C1 segment of cervical spinal cord (tissue), 14 donors: ENCODE data around the gene TNFRSF14.

Source experiments
- DNase-seq, 14 donors: peaks; one replicate each; lab custom pipeline; 2025; lab: John Stamatoyannopoulos, UW

Gene TNFRSF14

DNA sequence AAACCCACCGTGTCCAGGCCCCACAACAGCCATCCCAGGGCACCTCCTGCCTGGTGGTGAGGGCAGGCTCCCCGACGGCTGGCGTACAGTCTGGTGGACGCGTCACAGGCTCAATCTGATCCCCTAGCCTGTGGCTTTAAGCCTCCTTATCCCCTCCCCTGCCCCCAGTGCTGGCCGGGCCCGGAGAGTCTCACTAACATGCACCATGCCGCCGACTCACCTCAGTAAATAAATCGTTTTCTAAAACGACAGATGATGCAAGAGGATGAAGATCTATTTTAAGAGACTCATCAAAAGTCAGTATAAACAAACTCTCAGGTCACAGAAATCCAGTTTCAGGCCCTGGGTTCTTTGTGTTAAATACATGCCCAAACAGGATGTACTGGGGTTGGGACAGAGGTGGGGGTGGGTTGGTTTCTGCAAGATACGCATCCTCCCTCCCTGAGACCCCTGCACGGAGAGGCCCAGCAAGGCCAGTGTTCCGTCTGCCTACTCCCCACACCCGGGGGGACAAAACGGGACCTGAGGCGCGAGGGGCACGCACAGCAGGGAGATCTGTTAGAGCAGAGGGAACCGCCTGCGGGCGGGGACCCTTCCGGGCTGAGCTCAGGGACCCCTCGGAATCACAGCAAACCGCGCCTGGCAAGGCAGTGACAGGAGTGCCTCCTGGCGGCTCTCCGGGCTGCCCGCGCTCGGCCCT lies 32.8 kb upstream of the TNFRSF14 start:
- DNase-seq: no peak

DNA sequence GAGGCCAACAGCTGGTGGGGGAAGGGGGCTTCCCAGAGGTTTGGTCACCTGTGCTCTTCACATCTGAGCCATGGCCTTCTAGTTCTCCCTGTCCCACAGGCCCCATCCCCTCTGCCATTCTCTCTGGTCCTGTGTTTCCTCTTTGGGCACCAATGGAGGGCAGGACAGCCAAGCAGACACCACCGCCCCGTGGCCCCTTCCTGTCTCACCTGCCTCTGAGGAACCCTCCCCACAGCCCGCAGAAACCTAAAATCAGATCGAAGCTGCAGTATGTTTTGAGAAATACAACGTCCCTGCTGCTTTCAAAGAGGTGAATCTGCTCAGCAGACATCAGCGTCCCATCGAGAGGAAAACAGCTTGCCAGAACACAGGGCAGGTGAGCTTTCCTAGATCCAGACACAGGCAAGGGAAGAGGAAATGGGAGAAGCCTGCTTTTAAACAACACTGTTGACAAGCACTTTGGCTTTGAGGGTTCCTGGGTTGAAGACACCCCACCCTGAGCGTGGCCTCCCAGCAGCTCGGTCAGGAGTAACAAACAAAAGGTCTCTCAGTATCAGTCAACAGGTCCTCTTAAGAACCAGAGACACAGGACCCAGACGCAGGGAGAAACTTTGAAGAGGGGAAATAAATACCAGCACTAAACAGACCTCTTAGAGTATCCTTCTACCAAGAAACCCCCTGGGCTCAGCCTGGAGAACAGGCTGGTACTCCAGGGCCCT lies 32.1 kb upstream of the TNFRSF14 start:
- no peak for DNase-seq

DNA sequence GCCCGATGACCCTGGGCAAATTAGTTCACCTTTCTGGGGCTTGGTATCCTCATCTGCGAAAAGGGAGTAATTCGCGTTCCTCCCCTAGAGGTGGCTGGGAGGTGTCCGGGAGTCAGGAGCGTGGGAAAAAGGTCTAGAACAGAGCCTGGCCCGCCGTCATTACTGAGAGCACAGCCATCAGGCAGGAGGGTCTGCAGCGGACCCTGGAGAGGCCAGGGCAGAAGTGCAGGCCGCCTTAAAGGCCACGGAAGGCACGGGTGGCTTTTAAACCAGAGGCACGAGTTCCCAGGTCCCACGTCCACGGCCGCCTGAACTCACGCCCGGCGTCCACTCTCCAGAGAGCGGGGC lies 30.6 kb upstream of the TNFRSF14 start:
- no peak for DNase-seq

DNA sequence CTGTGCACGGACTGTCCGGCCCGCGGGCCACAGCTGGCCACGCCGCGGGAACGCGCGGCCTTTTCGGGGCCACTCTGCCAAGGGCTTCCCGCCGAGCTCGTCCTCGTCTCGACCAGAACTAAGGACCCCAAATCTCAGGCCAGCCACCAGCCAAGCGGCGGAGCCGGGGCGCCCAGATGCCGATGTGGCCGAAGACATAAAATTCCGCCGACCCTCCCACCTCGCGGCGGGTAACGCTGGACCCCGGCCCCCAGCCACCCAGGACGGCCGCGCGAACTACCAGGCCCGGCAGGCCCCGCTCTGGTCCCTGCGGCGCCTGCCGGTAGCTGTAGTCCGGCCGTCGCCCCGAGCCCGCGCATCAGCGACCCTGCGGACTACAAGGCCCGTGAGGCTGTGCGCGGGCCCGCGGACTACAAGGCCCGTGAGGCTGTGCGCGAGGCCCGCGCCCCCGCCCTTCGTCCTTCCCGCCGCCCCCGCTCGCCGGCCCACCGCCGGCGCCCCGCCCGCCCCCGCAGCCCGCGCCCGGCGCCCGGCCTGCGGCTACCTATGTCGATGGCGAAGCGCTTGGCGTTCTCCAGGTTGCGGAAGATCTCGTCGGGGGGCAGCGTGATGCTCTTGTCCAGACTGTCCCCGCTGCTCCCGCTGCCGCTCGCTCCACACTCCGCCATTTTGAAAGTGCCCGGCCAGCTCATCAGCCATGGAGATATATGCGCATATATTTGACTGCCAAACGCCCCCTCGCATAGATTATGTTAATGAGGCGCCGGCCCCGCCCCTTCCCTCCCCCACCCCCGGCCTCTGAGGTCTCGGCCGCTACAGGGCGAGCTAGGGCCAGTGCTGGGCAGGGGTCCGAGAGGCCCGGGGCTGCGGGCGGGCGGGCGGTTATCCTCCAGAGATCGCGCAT lies 30.0 kb upstream of the TNFRSF14 start, which contains the start of gene PANK4:
Gene PANK4 (minus strand): TSS at position 677 of the 904 bp plus-strand sequence. CDS start 9 bp downstream, at position 668.
- DNase-seq: peak; percentile 67 to 98 (median 92)

DNA sequence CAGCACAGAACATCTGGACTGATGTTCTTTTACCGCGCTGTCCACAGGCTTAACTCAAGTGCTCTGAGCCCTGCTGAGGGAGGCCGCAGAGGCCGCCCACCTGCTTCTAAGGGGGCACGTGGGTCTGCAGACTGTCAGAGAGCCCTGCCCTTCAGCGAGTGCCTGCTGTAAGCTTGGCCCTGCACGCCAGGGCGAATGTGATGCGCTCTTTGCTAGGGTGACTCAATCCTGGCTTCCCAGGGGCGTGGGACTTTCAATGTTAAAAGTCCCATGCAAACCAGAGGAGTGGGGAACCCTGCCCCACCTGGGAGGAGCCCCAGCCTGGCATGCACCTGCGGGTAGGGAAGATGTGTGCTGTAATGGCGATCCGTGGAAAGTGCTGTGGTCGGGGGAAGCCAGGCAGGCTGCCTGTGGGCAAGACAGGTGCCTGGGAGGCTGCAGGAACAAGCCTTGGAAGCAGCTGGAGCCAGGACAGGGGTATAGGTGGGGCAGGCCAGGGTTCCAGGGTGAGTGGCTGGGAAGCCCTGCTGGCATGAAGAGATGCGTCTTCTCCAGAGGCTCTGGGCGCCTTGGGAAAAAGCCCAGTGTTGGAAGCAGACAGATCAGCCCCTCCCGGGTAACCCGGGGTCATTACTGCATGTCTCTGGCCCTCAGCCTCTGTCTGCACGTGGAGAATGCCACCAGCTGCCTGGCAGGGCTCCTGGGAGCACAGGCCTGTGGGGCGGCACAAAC lies 29.2 kb upstream of the TNFRSF14 start:
- peak in 11 of 14 donors; percentile 29 to 67 (median 50) for DNase-seq

DNA sequence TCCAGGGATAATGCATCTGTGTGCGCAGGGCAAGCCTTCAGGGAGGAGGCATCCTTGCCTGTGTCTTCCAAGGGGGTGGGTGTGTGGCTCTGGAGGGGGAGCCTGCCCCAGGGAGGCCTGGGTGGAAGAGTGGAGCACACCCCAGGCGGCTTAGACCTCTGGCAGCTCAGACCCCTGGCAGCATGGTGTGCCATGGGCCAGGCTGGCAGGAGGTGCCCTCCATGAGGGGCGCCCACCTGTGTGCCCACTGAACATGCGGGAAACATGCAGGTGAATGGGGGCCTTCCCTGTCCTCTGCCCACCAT lies 28.7 kb upstream of the TNFRSF14 start:
- DNase-seq: no peak

DNA sequence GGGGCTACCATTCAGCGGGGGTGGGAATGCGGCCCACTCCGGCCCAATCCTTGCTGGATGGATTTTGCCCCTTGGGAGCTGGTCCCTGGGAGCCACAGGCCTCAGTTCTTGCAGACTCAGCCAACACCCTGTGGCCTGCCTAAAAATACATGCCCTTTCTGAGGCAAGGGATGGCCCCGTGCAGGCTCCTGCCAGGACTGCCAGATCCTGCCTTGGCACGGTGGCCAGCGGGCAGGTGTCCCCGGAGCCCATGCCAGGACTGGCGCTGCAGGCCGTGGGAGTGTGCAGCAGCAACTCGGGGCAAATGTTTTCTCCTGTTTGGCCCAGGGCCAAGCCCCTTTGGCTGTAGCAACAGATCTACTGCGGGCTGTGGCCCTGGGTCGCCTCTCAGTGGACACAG lies 28.2 kb upstream of the TNFRSF14 start:
- peak in 8 of 14 donors; percentile 15 to 96 (median 48) for DNase-seq

DNA sequence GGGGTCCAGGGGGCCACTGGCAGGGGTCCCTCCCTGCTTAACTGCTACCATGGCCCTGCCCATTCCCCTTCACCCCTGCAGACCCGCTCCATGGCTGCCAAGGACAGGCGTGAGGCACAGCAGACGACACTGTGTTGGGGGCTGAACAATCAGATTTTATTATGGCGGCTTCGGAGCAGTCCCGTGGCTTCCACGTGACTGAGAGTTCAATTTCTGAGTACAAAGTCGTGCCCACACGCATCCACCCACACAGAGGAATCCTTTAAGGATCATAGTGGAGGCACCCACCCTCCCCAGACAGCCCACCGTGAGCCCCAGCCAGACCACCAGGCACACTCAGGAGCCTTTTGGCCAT lies 27.6 kb upstream of the TNFRSF14 start:
- no peak for DNase-seq

DNA sequence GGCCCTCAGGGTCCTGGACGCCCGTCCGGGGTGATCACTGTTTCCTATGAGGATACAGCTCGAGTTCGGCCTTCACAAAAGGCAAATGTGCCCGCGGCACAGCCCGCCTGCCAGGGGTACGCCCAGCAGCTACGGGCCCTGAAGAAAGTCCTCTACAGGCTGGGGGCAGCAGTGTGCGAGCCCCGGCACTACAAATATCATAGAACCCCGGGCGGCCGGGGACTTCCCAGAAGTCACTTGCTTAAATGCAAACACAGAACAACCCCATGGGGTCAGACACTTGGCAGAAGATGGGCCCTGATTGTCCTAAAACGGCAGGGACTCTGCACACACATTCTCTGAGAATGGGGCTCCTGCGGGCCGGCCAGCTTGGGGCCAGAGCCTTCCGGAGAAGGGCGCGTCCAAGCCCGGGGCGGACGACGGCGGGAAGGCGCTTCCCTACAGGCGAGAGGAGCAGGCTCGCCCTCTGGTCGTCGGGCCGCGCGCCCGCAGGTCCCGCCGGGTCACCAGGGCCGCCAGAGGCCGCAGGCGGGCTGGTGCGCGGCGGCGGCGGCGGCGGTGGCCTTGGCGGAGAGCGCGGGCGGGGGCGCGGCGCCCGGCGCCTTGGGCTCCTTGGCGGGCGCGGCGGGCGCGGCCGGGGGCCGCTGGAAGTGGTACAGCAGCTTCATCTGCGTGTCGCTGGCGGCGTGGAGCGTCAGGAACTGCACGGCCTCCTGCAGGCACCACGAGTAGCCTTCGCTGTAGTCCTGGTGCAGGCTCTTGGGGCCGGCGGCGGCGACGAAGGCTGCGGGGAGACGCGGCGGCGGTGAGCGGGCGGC lies 27.0 kb upstream of the TNFRSF14 start:
- peak in 5 of 14 donors; percentile 15 to 47 (median 43) for DNase-seq

DNA sequence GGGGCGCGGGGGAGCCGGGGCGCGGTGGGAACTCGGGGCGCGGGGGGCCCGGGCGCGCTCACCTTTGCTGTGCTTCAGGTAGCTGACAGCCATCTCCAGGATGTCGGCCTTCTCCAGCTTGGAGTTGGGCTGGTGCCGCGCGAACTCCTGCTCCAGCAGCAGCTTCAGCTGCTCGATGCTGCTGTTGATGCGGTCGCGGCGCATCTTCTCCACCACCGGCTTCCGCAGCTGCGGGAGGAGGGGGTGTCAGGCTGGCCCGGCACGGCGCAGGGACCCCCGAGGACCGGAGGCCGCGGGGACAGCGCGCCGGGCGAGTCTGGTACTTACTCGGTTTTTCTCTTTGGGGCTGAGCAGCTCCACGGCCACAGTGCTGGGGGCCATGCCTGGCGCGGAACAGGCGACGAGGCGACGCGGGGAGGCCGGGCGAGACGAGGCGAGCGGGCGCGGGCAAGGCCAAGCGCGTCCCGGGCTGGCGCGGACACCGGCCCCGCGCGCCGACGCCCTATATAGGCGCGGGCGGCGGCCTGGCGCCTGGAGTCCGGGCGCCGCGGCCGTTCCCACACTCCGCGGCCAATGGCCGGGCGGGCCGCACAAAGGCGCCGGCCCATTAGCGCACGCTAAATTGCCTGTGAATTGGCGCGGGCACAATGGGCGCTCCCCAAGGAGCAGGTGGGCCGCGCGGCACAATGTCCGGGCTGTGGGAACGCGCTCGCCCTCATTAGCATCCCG lies 26.2 kb upstream of the TNFRSF14 start, which contains the start of gene HES5:
Gene HES5 (minus strand): TSS at position 480 of the 729 bp plus-strand sequence. CDS start 99 bp downstream, at position 381.
- DNase-seq: peak in 5 of 14 donors; percentile 15 to 46 (median 32)

DNA sequence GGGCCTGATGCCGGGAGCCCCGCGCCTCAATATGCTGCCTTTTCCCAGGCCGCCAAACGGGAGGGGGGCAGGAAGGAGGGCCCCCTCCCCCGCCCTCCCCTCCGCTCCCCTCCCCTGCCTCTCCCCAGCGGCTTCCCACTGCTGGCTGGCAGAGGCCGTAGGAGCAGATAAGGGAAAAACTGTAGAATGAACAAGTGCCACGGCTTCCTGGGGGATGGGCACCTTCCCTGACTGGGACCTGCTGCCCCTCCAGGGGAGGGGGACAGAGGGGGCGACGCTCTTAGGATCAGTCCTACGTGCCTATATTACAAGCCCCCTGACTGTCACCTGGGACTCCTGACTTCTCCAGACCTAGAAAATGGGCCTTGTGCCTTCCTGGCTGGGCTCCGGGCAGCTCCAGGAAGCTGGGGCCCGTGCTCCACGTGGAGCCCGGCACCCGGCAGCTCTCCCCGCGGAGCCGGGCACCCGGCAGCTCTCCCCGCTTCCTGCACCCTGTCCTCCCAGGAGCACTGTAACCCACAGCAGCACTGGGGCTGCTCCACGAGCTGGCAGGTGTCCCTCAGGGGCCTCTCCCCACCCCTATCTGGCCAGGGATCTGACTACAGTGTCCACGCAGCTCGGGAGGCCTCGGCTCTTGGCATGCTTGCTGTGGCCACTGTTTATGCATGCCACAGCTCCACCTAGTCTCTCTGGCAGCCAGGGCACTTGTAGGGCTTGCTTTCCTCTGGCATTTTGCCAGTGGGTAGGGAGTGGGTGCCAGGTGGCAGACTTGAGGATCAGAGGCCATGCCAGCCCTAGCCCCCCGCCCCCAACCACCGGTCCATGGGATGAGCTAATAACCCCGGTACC lies 25.4 kb upstream of the TNFRSF14 start:
- DNase-seq: peak in 5 of 14 donors; percentile 15 to 59 (median 42)

DNA sequence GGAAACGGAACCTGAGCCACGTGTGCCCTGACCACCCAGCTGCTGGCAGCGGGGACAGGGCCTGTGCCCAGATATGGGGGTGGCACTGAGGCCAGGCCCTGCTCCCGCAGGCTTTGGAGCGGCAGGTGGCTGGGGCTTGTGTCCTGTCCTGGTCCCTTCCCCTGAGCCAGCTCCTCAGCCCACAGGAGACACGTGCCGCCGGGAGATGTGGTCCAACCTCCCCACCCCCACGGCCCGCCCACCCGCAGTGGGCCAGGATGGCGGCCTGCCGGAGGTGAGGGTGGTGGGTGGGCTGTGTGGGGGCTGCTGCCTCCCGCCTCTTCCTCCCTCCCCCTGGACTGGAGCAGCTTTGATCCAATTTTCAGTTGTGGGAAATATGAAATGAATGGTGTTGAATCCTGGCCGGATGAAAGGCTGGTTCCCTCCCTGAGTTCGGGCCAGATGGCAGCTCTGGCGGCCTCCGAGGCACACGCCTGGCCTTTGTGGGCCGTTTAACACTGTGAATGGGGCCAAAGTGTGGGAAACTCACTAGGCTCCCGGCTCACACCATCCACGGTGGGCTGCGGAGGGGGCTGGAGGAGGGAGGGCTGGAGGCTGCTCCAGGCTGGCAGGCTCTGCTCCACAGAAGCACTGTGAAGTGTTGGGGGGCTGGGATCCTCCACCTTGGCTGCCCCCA lies 23.5 kb upstream of the TNFRSF14 start:
- peak in 2 of 14 donors; percentile 24 to 78 for DNase-seq

DNA sequence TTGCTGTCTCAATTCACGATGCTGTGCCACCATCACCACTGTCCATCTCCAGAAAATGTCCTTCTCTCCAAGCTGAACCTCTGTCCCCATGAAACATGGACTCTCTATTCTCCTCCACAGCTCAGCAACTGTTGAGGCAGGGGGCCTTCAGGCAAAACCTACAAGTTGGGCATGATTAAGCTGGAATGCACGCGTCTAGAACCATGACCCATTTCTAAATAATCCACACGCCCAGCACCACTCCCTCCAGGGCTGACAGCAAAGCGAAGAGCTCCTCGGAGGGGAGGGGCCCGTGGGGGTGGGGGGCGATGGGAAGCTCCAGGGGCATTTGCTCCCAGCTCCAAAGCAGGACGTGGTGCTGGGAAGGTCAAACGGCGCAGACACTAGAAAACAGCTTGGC lies 22.8 kb upstream of the TNFRSF14 start:
- DNase-seq: no peak

DNA sequence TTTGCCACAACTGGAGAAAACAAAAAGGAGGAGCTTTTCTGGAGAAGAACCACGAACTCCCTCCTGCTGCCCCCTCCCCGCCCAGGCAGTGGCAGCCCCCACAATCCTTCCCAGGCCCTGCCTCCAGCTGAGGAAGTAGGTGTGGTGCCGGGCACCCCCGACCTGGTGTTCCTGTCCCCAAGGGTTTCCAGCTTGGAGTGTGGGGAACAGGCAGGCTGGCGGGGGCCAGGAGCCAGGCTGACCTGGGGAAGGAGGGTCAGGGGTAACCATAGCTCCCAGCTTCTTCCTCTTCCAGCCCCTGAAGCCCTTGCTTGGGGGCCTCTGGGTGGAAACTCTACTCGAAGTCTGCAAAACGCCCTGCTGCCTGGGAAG lies 21.9 kb upstream of the TNFRSF14 start:
- DNase-seq: no peak

DNA sequence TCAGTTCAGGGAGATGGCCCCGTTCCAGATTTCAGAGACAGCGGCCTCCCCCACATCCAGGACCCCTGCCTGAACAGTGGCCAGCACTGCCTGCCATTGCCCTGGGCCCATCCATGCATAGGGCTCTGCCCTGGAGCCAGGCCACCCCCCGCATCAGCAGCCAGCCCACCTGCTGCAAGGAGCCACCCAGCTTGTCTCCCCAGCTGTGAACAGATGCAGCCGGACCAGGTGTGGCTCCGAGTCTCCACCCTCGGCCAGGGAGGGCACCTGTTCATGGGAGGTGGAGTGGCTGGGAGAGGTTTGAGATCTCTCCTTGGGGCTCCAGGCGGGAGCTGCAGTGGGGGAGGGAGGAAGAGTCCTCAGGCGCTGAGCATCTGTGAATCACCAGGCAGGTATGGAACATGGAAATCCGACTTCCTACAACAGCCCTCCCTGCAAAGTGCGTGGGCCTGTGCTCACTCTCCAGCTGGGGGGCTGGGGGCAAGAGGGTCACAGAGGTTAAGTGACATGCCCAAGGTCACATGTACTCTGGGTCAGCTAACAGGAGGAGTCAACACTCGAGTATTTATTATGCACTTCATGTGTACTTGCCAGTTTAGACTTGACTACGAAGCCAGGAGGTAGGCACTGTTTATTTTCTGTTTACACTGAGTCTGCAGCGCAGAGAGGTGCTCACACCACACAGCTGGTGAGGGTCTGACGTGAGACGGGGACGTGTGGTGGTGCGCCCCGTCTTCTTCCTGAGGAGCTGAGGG lies 21.3 kb upstream of the TNFRSF14 start:
- DNase-seq: no peak

DNA sequence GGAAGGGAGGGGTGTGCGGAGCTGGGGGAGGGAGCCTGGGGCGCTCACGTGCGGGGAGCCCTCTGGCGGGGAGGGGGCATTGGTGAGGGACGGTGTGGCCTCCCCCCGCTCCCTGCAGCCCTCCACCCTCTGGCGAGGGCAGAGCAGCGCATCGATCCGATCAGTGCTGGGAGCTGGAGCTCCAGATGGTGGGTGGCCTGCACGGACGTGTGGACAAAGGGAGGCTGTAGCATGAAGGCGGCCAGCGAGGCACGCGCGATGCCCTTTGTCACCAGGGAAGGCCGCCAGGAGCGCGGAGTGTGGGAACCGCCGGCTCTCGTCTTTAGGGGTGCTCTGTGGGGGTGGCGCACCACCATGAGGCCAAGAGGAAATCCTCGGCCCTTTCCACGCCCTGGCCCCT lies 20.7 kb upstream of the TNFRSF14 start:
- no peak for DNase-seq

DNA sequence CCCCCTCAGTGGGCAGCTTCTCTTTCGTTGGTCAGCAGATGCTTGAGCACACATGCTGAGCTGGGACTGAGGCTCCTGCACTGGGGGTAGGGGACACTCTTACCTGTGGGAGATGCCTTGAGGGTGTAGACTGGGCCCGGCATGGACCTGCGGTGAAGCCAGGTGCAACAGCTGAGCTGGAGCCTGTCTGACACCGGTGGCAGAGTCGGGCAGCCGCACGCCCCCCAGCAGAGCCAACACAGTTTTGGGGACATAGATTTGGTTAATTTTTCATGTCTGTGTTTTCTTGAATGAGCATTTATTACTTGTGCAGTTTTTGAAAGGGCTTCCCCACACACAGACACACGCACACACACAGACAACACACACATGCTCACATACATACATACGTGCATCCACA lies 20.2 kb upstream of the TNFRSF14 start:
- DNase-seq: no peak

DNA sequence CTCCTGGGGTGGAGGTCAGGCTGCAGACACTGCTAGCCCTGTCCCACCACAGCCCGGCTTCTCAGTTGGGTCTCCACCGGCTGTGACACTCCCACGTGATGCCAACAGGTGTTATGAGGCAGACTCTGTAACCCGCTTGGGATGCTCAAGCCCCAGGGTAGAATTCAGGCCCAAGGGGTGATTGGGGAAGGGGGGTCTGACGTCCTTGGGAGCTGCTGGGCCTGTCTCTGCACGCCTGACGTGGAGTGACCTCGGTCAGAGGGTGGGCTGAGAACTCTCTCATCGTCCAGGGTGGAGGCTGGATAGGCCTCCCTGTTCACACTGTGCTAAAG lies 18.4 kb upstream of the TNFRSF14 start:
- DNase-seq: no peak
